AG08396 (cell line): Measurements from ENCODE around the gene EFL1.
A peak's percentile ranks its signal among the peaks of the same experiment; 100 is the strongest.

Experiments
- DNase-seq: peaks from one replicate; pipeline ENCODE4 v3.0.0; 2012; ENCODE audit warnings: low spot score, mixed read lengths

EFL1 gene

GRCh38 chr15:82159922-82160321, 102.6 kb downstream of the EFL1 start:
- DNase-seq: peak; percentile 76

GRCh38 chr15:82158811-82159210, 103.7 kb downstream of the EFL1 start:
- DNase-seq: no peak

DNA sequence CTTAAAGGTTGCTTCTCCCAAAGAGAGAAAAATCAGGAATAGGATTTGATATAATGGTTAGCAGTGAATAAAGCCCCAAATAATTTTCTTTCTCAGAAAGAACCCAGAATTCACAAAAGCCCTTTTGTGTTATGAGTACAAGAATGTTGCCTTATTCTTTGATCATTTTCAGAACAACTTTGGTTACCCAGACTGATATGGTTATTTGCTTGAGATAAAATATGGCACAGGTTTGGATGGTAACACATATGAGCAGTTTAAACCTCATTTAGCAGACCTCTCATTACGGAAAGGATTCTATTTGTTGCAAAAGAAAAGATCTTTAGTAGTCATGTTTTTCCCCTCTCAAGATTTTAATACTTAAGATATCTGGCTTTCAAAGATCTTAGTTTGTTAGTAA, 111.9 kb downstream of the EFL1 start:
- no peak for DNase-seq

GRCh38 chr15:82146990-82147461, 115.5 kb downstream of the EFL1 start:
- DNase-seq: peak; percentile 51

GRCh38 chr15:82146576-82146975, 116.0 kb downstream of the EFL1 start:
- no peak for DNase-seq

DNA sequence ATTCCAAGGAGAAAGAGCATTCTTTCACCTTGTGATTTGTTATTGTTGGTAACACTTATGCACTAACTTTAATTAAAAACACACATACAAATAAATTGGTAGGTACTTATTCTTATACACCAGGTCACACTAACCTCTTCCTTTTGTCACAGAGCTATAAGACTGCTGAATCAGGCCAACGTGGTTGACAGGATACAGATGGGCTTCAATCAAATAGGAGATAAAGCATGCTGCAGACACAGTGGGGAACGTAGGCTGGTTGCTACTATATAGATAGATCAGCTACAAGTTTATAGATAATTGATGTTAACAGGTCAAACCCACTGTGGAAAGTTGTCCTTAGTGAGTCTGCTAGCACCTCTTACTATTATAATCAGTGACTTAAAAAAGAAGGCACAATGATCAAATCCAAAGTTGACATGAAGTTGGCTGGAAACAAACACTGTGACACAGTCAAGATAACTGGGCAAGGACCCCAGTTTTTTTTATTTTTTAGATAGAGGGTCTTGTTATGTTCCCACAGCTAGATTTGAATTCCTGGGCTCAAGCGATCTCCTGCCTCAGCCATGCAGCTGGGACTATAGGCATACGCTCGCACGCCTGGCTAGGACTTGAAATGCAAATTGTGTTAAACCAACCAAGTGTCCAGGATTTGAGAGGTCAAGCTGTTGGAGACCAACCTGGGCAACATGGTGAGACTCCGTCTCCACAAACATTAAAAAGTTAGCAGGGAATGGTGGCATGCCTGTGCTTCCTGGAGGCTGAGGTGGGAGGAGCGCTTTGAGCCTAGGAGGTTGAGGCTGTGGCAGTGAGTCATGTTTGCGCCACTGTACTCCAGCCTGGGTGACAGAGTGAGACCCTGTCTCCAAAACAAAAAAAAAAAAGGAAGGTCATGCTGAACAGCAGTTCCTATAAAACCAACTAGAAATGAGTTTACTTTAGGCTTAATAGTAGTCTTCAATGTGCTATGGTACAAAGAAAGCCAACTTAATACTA, 118.8 kb downstream of the EFL1 start:
- no peak for DNase-seq

GRCh38 chr15:82140886-82141285, 121.6 kb downstream of the EFL1 start:
- DNase-seq: no peak

GRCh38 chr15:82139823-82140268, 122.7 kb downstream of the EFL1 start:
- DNase-seq: no peak

- no peak for DNase-seq
Measured at GRCh38 chr15:82138306-82138705, 124.2 kb downstream of the EFL1 start.

GRCh38 chr15:82137261-82137660, 125.3 kb downstream of the EFL1 start:
- DNase-seq: no peak

DNA sequence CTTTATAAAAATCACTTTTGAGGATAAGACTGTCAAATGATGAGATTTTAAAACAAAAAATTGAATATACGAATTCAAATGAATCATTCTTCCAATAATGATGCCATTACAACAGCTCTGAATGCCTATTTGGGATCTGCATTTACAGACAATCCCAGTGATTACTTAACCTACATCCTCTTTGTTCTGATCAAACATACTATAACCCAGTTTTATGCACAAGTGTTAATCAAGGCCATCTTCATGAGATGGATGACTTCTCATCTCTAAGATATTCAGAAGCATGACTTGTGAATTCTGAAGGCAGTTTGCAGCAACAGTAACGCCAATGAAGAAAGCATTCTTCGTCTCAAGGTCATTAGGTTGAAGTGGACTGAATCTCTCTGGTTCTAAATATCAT, 126.4 kb downstream of the EFL1 start:
- DNase-seq: no peak

- no peak for DNase-seq
Measured at GRCh38 chr15:82135638-82136037, 126.9 kb downstream of the EFL1 start.

GRCh38 chr15:82134461-82134860, 128.1 kb downstream of the EFL1 start:
- no peak for DNase-seq

GRCh38 chr15:82133251-82133650, 129.3 kb downstream of the EFL1 start:
- DNase-seq: no peak

DNA sequence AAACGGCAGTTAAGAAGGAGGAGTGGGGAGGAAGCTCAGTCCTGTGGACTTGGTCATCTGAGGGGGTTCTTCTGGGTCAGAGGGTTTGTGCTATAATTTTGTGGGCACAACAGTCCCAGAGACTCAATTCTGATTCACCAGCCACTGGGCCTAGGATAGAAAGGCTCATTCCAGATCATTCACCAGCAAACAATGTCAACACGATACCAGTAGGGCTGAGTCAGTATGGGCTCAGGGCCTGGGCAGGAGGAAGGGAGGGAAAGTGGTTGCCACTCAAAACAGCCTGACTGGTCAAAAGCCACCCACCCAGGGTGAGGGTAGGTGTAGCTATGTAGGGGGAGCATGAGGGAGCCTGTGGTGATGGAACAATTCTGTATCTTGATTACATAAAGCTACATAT, 129.8 kb downstream of the EFL1 start:
- peak; percentile 62 for DNase-seq

DNA sequence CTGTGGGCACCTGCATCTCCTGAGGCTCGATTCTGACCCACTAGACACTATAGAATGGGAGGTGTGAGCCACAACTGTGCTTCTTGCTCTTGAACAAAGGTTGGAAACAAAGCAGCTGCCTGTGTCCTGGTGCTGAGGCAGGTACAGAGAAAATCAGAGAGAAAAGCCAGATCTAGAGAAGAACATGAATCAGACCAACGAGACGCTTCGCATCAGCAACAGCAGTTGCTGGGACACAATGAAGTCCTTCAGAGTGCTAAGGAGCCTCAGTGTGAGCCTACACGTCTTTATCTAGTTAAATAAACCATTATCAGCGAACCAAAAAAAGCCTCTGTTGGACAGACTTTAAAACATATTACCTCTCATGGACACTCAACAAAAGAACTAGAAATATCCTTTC, 130.4 kb downstream of the EFL1 start:
- no peak for DNase-seq

DNA sequence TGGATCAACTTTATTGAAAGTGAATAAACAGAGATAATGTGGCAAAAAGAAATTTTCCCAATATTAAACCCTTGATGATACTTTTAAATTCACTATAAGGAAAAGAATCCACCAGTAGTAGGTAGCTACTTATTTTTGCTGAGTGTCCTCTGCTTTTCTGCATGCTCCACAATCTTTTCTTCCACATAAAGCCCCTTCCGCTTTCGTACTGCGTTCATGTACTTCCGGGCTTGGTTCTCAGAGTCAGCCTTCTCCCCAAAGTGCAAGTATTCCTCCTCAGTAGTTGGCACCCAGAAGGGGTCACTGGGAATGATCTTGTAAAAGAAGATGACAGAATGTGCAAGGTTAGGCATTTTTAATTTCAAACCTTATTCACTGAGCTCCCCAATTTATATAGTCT, 132.3 kb downstream of the EFL1 start:
- DNase-seq: no peak

GRCh38 chr15:82129761-82130160, 132.8 kb downstream of the EFL1 start:
- DNase-seq: peak; percentile 51

- DNase-seq: no peak
Measured at GRCh38 chr15:82129149-82129692, 133.3 kb downstream of the EFL1 start.

GRCh38 chr15:82128401-82129148, 134.0 kb downstream of the EFL1 start:
- DNase-seq: no peak

GRCh38 chr15:82127581-82127980, 135.0 kb downstream of the EFL1 start:
- DNase-seq: no peak

DNA sequence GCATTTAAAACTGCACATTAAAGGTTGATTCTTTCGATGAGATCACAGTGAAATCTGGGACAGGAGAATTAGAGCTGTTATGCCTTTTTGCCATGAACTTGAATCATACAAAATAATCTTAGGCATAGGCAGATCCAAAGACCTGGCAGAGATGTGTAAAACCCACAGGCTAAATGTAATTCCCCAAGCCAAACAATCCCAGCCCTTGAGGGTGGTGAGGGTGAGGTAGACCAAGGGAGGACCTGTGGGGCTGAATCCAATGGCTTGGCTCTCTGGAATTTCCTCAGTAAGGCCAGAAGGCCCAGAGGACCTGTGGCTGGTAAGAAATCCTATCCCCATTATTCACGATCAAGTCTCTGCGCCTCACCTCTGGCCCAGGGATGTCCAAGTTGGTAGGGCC, 136.2 kb downstream of the EFL1 start:
- no peak for DNase-seq
